HG03064 (cell line): ENCODE measurements around the gene TPD52L1.

Experiments used
- ATAC-seq: cut with Tn5 transposase; IDR thresholded peaks from one replicate; pipeline ENCODE4 v1.9.1; 2021; ENCODE audit warnings: low read depth; ENCODE audit not compliant: unreplicated experiment

TPD52L1 gene

GRCh38 chr6:125205931-125206330 lies 52.4 kb downstream of the TPD52L1 start:
- ATAC-seq: no peak

GRCh38 chr6:125206389-125206788 lies 52.8 kb downstream of the TPD52L1 start:
- ATAC-seq: no peak

GRCh38 chr6:125207956-125208355 lies 54.4 kb downstream of the TPD52L1 start:
- no peak for ATAC-seq

- no peak for ATAC-seq
Measured at GRCh38 chr6:125208625-125209249, 55.2 kb downstream of the TPD52L1 start.

- no peak for ATAC-seq
Measured at GRCh38 chr6:125210667-125211066, 57.1 kb downstream of the TPD52L1 start.

GRCh38 chr6:125211352-125211751 lies 57.8 kb downstream of the TPD52L1 start:
- ATAC-seq: no peak

- ATAC-seq: no peak
Measured at GRCh38 chr6:125212377-125212776, 58.8 kb downstream of the TPD52L1 start.

- ATAC-seq: no peak
Measured at GRCh38 chr6:125213939-125214338, 60.4 kb downstream of the TPD52L1 start.

GRCh38 chr6:125215252-125215819 lies 61.8 kb downstream of the TPD52L1 start:
- ATAC-seq: no peak

GRCh38 chr6:125216015-125216414 lies 62.4 kb downstream of the TPD52L1 start:
- no peak for ATAC-seq

GRCh38 chr6:125217369-125217768 lies 63.8 kb downstream of the TPD52L1 start:
- ATAC-seq: no peak

- no peak for ATAC-seq
Measured at GRCh38 chr6:125217992-125218391, 64.4 kb downstream of the TPD52L1 start.

GRCh38 chr6:125219361-125219895 lies 65.9 kb downstream of the TPD52L1 start:
- ATAC-seq: no peak

- no peak for ATAC-seq
Measured at GRCh38 chr6:125220712-125221111, 67.1 kb downstream of the TPD52L1 start.

GRCh38 chr6:125222531-125223455 lies 69.2 kb downstream of the TPD52L1 start:
- no peak for ATAC-seq

- ATAC-seq: no peak
Measured at GRCh38 chr6:125224231-125224861, 70.8 kb downstream of the TPD52L1 start.

GRCh38 chr6:125227244-125227643 lies 73.7 kb downstream of the TPD52L1 start:
- ATAC-seq: no peak

- no peak for ATAC-seq
Measured at GRCh38 chr6:125228981-125229479, 75.5 kb downstream of the TPD52L1 start.

GRCh38 chr6:125230674-125231073 lies 77.1 kb downstream of the TPD52L1 start:
- no peak for ATAC-seq

- ATAC-seq: no peak
Measured at GRCh38 chr6:125231133-125231532, 77.6 kb downstream of the TPD52L1 start.
